Epithelial cell of proximal tubule (primary cell): Measurements from ENCODE around the gene RASL10B. TPM values are rescaled to one million over a fixed set of nuclear protein-coding genes. Genes with fewer than 3 reads are reported as not detected.

Experiments used
- DNase-seq: peaks from one replicate; pipeline ENCODE4 v3.0.0-alpha.2; 2011; ENCODE audit warnings: low read depth
- H3K4me3 ChIP-seq: 2 replicates; pipeline ENCODE4 v1.5.1; 2011; ENCODE audit warnings: low read depth, mild to moderate bottlenecking, low read length
- CTCF ChIP-seq: conservative IDR thresholded peaks from 2 replicates; pipeline ENCODE4 v1.5.1; 2012; ENCODE audit warnings: low read depth, mild to moderate bottlenecking, low read length
- total RNA-seq: library from RNA; depleted of rRNA; stranded (reverse); fragments of >200 nt; gene quantifications from 2 replicates; pipeline ENCODE4 v1.2.3, GENCODE V29; 2015

The RASL10B gene
- total RNA-seq, 1 donor from 2014 or later, result 0.92 TPM

GRCh38 chr17:35732806-35733136 lies 1.3 kb downstream of the RASL10B start:
- H3K4me3 ChIP-seq, result no peak overlapping the region
- DNase-seq, result no peak
- no peak for TF ChIP-seq CTCF

GRCh38 chr17:35733366-35733765 lies 1.9 kb downstream of the RASL10B start:
- H3K4me3 ChIP-seq, result no peak overlapping the region
- no peak for DNase-seq
- TF ChIP-seq CTCF, result no peak

- H3K4me3 ChIP-seq, result no peak overlapping the region
- DNase-seq, result no peak
- no peak for TF ChIP-seq CTCF
Measured at GRCh38 chr17:35734396-35734795, 3.0 kb downstream of the RASL10B start.

- no peak for DNase-seq
- TF ChIP-seq CTCF, result no peak
- no peak overlapping the region for H3K4me3 ChIP-seq
Measured at GRCh38 chr17:35735036-35735805, 3.8 kb downstream of the RASL10B start.

- H3K4me3 ChIP-seq, result no peak overlapping the region
- no peak for DNase-seq
- no peak for TF ChIP-seq CTCF
Measured at GRCh38 chr17:35736236-35736635, 4.8 kb downstream of the RASL10B start.

- TF ChIP-seq CTCF, result no peak
- DNase-seq, result no peak
- H3K4me3 ChIP-seq, result no peak overlapping the region
Measured at GRCh38 chr17:35738519-35739133, 7.2 kb downstream of the RASL10B start.

GRCh38 chr17:35740216-35740615 lies 8.8 kb downstream of the RASL10B start:
- no peak overlapping the region for H3K4me3 ChIP-seq
- DNase-seq, result no peak
- no peak for TF ChIP-seq CTCF
